NCI-H2227 treated with DMSO at 0.1 percent for 48 hours (cell line): Measurements from ENCODE around the gene TCTN2.

Source experiments
- DNase-seq: peaks from one replicate; lab custom pipeline; 2025; lab: John Stamatoyannopoulos, UW

Gene TCTN2

DNA sequence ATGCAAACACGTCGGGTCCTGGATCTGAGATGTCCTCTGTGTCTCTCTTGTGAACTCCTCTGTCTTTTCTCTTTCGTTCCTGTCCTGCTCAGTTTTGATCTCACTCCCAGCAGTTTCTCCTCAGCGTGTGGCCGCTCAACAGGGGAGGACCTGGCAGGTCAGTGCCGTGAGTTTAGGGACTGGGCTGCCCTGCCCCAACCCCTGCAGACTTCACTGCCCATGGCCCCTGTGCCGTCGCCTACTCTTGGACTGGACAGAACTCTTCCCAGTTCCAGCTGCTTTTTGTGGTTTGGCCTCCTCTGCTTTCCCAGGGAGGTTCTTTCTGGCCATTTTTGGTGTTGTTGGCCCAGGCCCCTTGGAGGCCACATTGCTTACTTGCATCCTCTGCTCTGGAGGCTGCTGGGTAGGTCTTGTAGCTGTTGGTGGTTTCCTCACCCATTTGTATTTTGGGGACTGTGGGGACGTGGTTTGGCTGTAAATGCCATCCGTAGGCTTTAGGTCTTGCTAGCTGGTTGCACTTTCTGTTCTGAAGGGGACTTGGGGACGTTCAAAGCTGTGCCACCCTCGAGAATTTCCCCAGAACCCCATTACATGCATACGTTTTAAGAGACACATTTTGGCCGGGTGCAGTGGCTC lies 71.1 kb downstream of the TCTN2 start:
- DNase-seq: no peak

DNA sequence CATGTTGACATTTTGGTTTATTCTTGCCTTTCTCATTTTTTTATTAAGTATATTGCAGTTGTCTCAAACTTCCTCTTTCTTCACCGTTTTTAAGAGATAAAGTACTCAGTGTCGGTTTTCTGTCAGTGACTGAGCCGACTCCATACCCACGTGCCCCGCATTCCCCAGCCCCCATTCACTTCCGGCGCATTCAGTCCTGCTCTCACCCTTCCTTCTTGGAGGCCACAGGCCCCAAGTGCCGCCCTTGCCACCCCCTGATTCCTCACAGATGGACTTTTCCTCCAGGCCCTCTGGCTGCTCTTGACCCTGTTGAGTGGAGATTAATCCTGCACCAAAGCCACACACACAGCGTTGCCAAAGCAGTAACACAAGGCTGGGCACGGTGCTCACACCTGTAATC lies 72.1 kb downstream of the TCTN2 start:
- DNase-seq: no peak

DNA sequence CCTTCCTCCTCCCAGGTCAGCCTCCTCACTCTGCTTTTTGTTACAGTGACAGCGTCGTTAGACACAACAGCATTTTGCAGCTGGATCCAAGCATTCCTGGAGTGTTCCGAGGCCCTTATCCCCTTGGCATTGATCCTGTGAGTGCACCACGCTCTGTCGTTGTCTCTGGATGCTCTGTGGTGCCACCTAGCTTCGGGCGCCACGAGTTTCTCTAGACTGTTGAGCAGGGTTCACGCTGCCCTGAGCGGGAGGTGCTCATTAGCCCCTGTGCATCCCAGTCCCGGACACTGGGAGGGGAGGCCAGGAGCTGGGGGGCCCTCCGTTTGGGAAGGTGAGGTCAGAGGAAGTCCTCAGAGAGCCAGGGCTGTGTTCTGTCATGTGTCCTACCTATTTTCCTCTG lies 73.9 kb downstream of the TCTN2 start:
- DNase-seq: no peak

DNA sequence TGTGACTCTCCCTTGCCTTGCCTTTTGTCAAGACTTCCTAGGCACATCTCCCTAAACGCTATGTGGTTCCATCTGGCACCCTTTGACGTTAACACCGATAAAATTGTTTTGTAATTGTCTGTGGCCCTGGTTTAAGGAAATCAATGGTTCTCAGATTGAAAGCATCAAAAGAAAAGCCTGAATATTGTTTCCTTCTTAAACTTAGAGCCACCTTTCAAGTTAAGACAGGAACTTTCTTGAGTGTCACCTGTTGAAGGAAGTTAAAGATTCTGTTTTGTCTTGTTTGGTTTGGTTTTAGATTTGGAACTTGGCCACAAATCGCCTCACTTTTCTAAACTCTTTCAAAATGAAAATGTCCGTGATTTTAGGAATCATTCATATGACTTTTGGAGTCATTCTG lies 76.4 kb downstream of the TCTN2 start:
- no peak for DNase-seq

DNA sequence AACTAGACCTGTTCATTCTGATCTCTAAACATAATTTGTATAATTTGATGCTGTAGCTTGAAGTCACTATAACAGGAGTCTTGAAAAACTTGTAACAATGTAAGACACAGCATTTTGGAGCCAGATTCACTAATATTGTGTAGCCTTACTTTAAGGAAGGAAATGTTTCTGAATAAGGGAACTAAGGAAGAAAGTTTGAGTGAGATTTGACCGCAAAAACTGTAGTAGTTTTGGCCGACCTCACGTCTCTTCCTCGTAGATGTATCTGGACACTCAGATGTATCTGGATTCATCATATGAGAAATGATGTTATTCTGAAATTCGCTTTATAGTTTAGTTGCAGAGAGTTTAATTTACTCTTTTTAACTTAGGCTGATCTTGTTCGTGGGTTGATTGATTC lies 77.2 kb downstream of the TCTN2 start:
- no peak for DNase-seq

DNA sequence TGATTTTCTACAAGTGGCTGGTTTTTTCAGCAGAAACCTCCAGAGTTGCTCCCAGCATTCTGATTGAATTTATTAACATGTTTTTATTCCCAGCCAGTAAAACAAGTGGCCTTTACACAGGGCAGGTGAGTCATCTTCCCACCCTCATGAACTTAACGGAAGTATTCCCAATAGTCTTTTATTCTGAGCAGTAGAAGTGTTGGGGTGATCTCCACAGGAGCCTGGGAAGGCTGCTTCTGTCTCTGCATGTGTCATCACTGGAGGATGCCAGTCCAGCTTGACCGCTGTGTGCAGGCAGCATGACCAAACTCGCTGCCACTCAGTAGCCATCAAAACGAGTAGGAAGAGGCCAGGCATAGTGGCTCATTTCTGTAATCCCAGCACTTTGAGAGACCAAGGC lies 77.7 kb downstream of the TCTN2 start:
- no peak for DNase-seq

DNA sequence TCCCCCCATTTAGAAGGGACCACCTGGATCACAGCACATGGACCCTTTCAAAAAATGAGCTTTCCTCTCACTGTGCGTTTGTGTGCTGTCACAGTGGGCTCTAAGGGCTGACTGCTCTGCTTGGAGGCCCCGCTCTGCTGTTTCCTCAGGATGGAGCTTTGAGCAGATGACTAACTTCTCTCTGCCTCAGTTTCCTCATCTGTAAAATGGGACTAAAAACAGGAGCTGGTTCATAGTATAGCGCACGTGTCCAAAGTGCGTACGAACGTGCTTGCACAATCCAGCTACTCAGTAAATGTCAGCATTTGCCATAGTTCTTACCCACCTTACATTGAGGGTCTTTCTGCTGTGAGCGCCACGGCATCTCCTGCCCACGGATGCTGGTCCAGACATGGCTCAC lies 78.4 kb downstream of the TCTN2 start:
- no peak for DNase-seq

DNA sequence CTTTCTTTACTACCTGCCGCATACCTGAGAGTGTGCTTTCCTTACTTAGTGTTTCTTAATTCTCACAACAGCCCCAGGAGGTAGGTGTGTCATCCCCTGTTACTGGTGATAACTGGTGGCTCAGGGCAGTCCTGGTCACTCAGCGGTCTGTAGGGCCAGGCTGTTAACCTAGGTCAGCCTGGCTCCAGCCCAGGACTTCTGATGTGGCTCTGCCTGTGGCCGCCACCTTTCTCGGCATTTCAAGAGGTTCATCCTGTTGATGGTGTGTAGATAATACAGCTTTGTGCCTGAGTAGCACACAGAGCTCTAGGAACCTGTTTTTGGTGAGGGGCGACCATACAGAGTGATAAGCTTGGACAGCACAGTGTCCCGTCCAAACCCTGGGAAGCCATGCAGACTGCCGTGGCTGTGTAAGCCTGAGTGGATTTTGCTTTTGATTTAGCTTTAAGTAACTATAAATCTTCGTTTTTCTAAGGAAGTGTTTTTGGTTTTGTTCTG lies 79.3 kb downstream of the TCTN2 start:
- no peak for DNase-seq

DNA sequence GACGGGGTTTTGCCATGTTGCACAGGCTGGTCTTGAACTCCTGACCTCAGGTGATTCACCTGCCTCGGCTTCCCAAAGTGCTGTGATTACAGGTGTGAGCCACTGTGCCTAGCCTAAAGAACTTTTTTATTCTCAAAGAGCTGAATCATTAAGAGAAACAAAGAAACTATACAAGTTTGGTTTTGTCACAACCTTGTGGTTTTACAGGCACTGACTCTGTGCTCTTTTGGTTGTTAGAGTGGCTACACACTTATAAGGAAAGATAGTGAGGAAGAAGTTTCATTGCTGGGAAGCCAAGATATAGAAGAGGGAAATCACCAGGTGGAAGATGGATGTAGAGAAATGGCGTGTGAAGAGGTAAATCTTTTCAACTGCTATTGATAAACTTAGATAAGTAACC lies 81.1 kb downstream of the TCTN2 start:
- DNase-seq: no peak

DNA sequence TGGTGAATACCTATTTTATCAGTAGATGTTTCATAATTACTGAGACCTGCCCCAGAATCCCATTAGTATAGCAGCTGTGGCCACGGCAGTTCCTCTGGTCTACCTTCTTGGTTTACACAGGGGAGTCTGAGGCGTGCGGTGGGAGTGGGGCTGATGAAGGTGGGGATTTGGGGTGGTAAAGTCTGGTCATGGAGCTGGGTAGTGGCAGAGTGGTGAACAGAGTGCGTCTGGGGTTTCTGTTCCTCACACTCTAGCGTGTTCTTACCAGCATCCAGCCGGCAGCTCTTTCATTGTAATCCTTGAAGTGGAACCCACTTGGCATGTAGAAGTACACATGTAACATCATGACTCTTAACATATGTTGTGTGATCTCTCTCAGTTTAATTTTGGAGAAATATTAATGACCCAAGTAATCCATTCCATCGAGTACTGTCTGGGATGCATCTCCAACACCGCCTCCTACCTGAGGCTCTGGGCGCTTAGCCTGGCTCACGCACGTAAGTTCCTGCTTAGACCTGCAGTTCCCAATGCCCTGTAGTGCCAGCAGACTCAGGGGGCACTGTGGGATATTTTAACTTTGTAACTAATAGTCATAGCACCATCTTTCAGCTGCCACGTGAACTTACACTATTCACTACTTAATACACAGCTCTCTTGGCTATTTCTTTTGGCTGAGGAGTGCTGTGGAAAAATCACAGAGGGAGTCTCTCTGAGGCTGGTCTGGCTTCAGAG lies 83.3 kb downstream of the TCTN2 start:
- DNase-seq: no peak

DNA sequence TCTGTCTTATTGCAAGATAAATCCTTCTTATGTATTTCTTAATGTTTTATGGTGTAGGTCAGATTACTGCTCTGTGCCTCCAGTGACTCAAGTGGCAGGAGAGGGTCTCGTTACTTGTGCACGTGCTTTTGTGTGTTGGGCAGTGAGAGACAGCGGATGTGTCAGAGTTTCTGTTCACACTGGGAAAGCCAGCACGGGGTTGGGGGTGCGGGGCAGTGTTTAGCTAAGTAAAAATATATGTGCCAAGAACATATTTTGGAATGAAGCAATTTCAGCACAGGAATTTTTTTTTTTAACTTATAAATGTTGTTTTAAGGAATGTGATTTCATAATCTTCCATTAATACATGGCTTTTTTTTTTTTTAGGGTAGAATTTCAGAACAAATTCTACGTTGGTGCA lies 86.6 kb downstream of the TCTN2 start:
- DNase-seq: no peak
